HepG2 (cell line): ENCODE results near the gene ACER3. TPM values are rescaled to one million over a fixed set of nuclear protein-coding genes. Genes with fewer than 3 reads are reported as not detected.

Experiments used
- ATAC-seq: fragments of 200-7000 bp; cut with Tn5 transposase; 3 replicates; pipeline ENCODE4 v1.9.1; 2020; ENCODE audit warnings: mild to moderate bottlenecking, moderate library complexity
- BruUV-seq: library from RNA; stranded (reverse); fragments of 400-500 nt; replicated peaks from 2 replicates; lab custom pipeline; 2021; lab: Mats Ljungman, UMichigan
- CTCF ChIA-PET: fragments of 300-600 bp; formaldehyde crosslinking; extraction: SDS; loops from one replicate; lab custom pipeline; 2021; ENCODE audit warnings: low total read pairs, inconsistent platforms, low intra/inter-chr PET ratio; lab: Yijun Ruan, JAX
- POLR2A ChIA-PET: fragments of 350-600 bp; sonication (Branson Sonifier 250); formaldehyde crosslinking; loops from one replicate; lab custom pipeline; 2020; ENCODE audit warnings: antibody characterized with exemption, inconsistent platforms; lab: Yijun Ruan, JAX
- DNase-seq: peaks from one replicate; pipeline ENCODE4 v3.0.0-alpha.2; 2015; ENCODE audit warnings: low spot score
- FAIRE-seq: peaks from 3 replicates; lab custom pipeline; 2011; peaks lifted over from hg19 to GRCh38; lab: Jason Lieb, UNC
- H2AFZ ChIP-seq: one replicate; pipeline ENCODE4 v1.6.1; 2011; ENCODE audit warnings: low read length, inconsistent platforms
- H3K27ac ChIP-seq: fragments of 300-600 bp; 3 replicates; pipeline ENCODE4 v1.8.0; 2011; ENCODE audit warnings: mixed run types, mild to moderate bottlenecking, mixed read lengths, low read length, inconsistent platforms; ENCODE audit not compliant: insufficient read depth; ENCODE audit errors: extremely low read length
- H3K27me3 ChIP-seq, 2 experiments: fragments of 200-600 bp in 1 of 2; 2 replicates in 1 of 2; 3 replicates in 1 of 2; pipeline versions ENCODE4 v1.6.0 to v1.8.0; 2011; ENCODE audit warnings: low read length in 2 of 2, mild to moderate bottlenecking in 2 of 2, moderate library complexity in 2 of 2, inconsistent platforms in 1 of 2; ENCODE audit not compliant: insufficient read depth in 2 of 2, control insufficient read depth in 1 of 2
- H3K36me3 ChIP-seq, 2 experiments: fragments of 200-600 bp in 1 of 2; replicated peaks in 1 of 2; 2 replicates in 1 of 2; 3 replicates in 1 of 2; pipeline versions ENCODE4 v1.5.1 to v1.8.0; 2011; ENCODE audit warnings: low read length in 2 of 2, inconsistent platforms in 1 of 2; ENCODE audit not compliant: insufficient read depth in 2 of 2, control insufficient read depth in 1 of 2
- H3K4me1 ChIP-seq: 2 replicates; pipeline ENCODE4 v1.5.1; 2012; ENCODE audit warnings: low read length, inconsistent platforms; ENCODE audit not compliant: insufficient read depth
- H3K4me2 ChIP-seq: 2 replicates; pipeline ENCODE4 v1.6.0; 2011; ENCODE audit warnings: low read depth, low read length, inconsistent platforms
- H3K4me3 ChIP-seq, 3 experiments: fragments of 200-600 bp in 1 of 3; sonication (generic), shearing (Covaris generic) in 1 of 3; replicated peaks in 1 of 3; 2 replicates each; pipeline ENCODE4 v1.5.1; 2011 to 2016; ENCODE audit warnings: low read length in 3 of 3, inconsistent platforms in 2 of 3, low read depth in 2 of 3, mild to moderate bottlenecking in 2 of 3, control low read depth in 1 of 3, mixed read lengths in 1 of 3; ENCODE audit not compliant: insufficient read depth in 1 of 3
- H3K79me2 ChIP-seq: one replicate; pipeline ENCODE4 v1.6.1; 2011; ENCODE audit warnings: low read length, inconsistent platforms; ENCODE audit not compliant: insufficient read depth
- H3K9ac ChIP-seq: 2 replicates; pipeline ENCODE4 v1.6.0; 2011; ENCODE audit warnings: mild to moderate bottlenecking, low read depth, low read length, inconsistent platforms; ENCODE audit not compliant: insufficient read depth
- H3K9me3 ChIP-seq: 2 replicates; pipeline ENCODE4 v1.5.1; 2012; ENCODE audit warnings: mild to moderate bottlenecking, low read length
- H4K20me1 ChIP-seq: 2 replicates; pipeline ENCODE4 v1.6.0; 2011; ENCODE audit warnings: inconsistent platforms, mild to moderate bottlenecking, low read length, moderate library complexity; ENCODE audit not compliant: insufficient read depth
- CEBPB ChIP-seq: IDR thresholded peaks from 2 replicates; pipeline ENCODE4 v1.6.1; 2011; ENCODE audit warnings: low read depth, low read length, improper control_type of control experiment, borderline replicate concordance
- CEBPG ChIP-seq: IDR thresholded peaks from 2 replicates; pipeline ENCODE4 v1.6.1; 2016
- HDAC6 ChIP-seq: fragments of 200-600 bp; sonication (generic); IDR thresholded peaks from 2 replicates; pipeline ENCODE4 v1.7.0; 2017; ENCODE audit warnings: mild to moderate bottlenecking, antibody characterized with exemption, low read length, low read depth
- NFATC3 ChIP-seq: sonication (generic); formaldehyde crosslinking; IDR thresholded peaks from 2 replicates; pipeline ENCODE4 v1.5.1; 2020; ENCODE audit warnings: mild to moderate bottlenecking, missing genetic modification reagents
- NFE2 ChIP-seq: sonication (generic); formaldehyde crosslinking; IDR thresholded peaks from 2 replicates; pipeline ENCODE4 v1.4.0; 2020; ENCODE audit warnings: missing genetic modification reagents
- PLSCR1 ChIP-seq: sonication (generic); formaldehyde crosslinking; IDR thresholded peaks from 2 replicates; pipeline ENCODE4 v1.5.0; 2020; ENCODE audit warnings: missing genetic modification reagents, mild to moderate bottlenecking, borderline replicate concordance
- SMARCE1 ChIP-seq: fragments of 450-650 bp; IDR thresholded peaks from 2 replicates; pipeline ENCODE4 v1.6.1; 2017; ENCODE audit warnings: borderline replicate concordance
- ZBTB49 ChIP-seq: sonication (generic); formaldehyde crosslinking; IDR thresholded peaks from 2 replicates; pipeline ENCODE4 v1.4.0; 2020; ENCODE audit warnings: missing genetic modification reagents, borderline replicate concordance
- ZNF7 ChIP-seq: IDR thresholded peaks from 2 replicates; pipeline ENCODE4 v1.6.1; 2016; ENCODE audit warnings: missing biosample characterization, missing genetic modification reagents
- ZXDC ChIP-seq: sonication (generic); formaldehyde crosslinking; IDR thresholded peaks from 2 replicates; pipeline ENCODE4 v1.5.0; 2020; ENCODE audit warnings: mild to moderate bottlenecking, missing genetic modification reagents
- WGBS: methylation state at CpG from one replicate; pipeline ENCODE4 v1.1.6; 2017; ENCODE audit warnings: low lambda C conversion rate; 5-methylcytosine and 5-hydroxymethylcytosine counted together
- in situ Hi-C: cut with HindIII; loops from 2 replicates; pipeline ENCODE4 v1.10.0; 2017; ENCODE audit warnings: low pct_unique_long_range_greater_than_20kb; ENCODE audit not compliant: extremely low pct_ligation_motif_present
- intact Hi-C: fragments of 100-400 bp; cut with micrococcal nuclease; formaldehyde crosslinking; loops from one replicate; pipeline ENCODE4 v1.10.0; 2022; ENCODE audit not compliant: unreplicated experiment
- polyA plus RNA-seq, 8 experiments: library from polyadenylated mRNA; depleted of rRNA in 3 of 8; stranded (reverse) in 7 of 8; unstranded in 1 of 8; fragments of >200 nt; fragmentation: Illumina TruSeq in 4 of 8; extraction: Trizol in 4 of 8; gene quantifications; 2 replicates each; pipeline versions ENCODE4 v1.2.1 to v1.2.3, GENCODE V29; 2011 to 2016; ENCODE audit warnings: low read depth in 4 of 8, missing spikeins in 1 of 8, mixed read lengths in 1 of 8; ENCODE audit not compliant: insufficient read depth in 1 of 8
- total RNA-seq, 5 experiments: library from RNA; depleted of rRNA; stranded (reverse); fragments of >200 nt; fragmentation: Illumina TruSeq; extraction: Trizol; gene quantifications; 2 replicates each; pipeline ENCODE4 v1.2.3, GENCODE V29; 2016; ENCODE audit warnings: low read depth in 1 of 5
- TF ChIP-seq, protein P1 (sequence below): sonication (generic); formaldehyde crosslinking; IDR thresholded peaks from 2 replicates; pipeline ENCODE4 v1.4.0; 2020; ENCODE audit warnings: missing genetic modification reagents; ENCODE audit errors: not compliant biosample characterization

The ACER3 gene
- total and polyA plus RNA-seq, 2 of the 13 experiments (the other 11 are each of a cell fraction or from before 2014, with no cell fraction given): 6.0 to 9.8 TPM

- Histone ChIP-seq H2AFZ (no peak overlapping the region), H3K9me3 (no peaks in the 10 kb centered on the region), H4K20me1 (no peaks in the 10 kb centered on the region), H3K79me2 (no peaks in the 10 kb centered on the region), H3K27ac (no peak overlapping the region), H3K4me1 (no peaks in the 10 kb centered on the region), H3K27me3 (no peaks in the 10 kb centered on the region), H3K4me2 (no peak overlapping the region), H3K4me3 (no peak overlapping the region), H3K36me3 (no peaks in the 10 kb centered on the region), H3K9ac (no peak overlapping the region)
- no peak for TF ChIP-seq SMARCE1
- TF ChIP-seq PLSCR1 (CRISPR knock-in tag): no peak
- peak; percentile 16; the same call in 1 of the 2 replicates for TF ChIP-seq CEBPG
- TF ChIP-seq CEBPB: peak; percentile 42
- TF ChIP-seq NFE2 (CRISPR knock-in tag): no peak
- no peak for ATAC-seq
- in situ Hi-C loops (loop anchor here (25.0 kb wide), 1 partner anchor 126 kb away; the partner anchor contains the start of gene B3GNT6), intact Hi-C loops (no loop called here)
- BruUV-seq: no TSS peak
- CTCF ChIA-PET: no interaction called here
- no peak for DNase-seq
- POLR2A ChIA-PET: no interaction called here
- 92% methylated on average over 9 of the region's 9 CpGs for WGBS
- no peak for FAIRE-seq
These were observed 50.1 kb downstream of the ACER3 start for GRCh38 chr11:76910620-76911414.

- ChIA-PET POLR2A (no interaction called here), CTCF (no interaction called here)
- intact Hi-C loops: no loop called here
- 100% methylated on average over 1 of the region's 1 CpG for WGBS
- Histone ChIP-seq H3K79me2 (no peaks in the 10 kb centered on the region), H2AFZ (no peak overlapping the region), H3K4me1 (peaks cover 4% of the 10 kb centered on the region), H3K27me3 (no peaks in the 10 kb centered on the region), H3K4me3 (no peak overlapping the region), H3K4me2 (no peak overlapping the region), H3K27ac (no peak overlapping the region), H4K20me1 (no peaks in the 10 kb centered on the region; the same call in 1 of the 2 replicates), H3K9ac (no peak overlapping the region), H3K36me3 (no peaks in the 10 kb centered on the region), H3K9me3 (no peaks in the 10 kb centered on the region)
- FAIRE-seq: no peak
- in situ Hi-C loops: loop anchor here (25.0 kb wide), 1 partner anchor 126 kb away; the partner anchor contains the start of gene B3GNT6
- no peak for DNase-seq
- BruUV-seq: no TSS peak
- no peak for ATAC-seq
- TF ChIP-seq NFATC3: no peak
- TF ChIP-seq ZBTB49 (CRISPR knock-in tag): no peak
- TF ChIP-seq, protein P1, sequence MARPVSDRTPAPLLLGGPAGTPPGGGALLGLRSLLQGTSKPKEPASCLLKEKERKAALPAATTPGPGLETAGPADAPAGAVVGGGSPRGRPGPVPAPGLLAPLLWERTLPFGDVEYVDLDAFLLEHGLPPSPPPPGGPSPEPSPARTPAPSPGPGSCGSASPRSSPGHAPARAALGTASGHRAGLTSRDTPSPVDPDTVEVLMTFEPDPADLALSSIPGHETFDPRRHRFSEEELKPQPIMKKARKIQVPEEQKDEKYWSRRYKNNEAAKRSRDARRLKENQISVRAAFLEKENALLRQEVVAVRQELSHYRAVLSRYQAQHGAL (CRISPR knock-in tag): no peak
- no peak for TF ChIP-seq ZNF7 (CRISPR knock-in tag)
- TF ChIP-seq HDAC6: no peak
- TF ChIP-seq ZXDC (CRISPR knock-in tag): no peak
These were observed 50.7 kb downstream of the ACER3 start for GRCh38 chr11:76911415-76911808.
